T-helper 17 cell (primary cell): ENCODE measurements around the gene KDR. TPM values are rescaled to one million over a fixed set of nuclear protein-coding genes. Genes with fewer than 3 reads are reported as not detected.

Experiments
- ATAC-seq: fragments of 150-1000 bp; cut with Tn5 transposase; 2 replicates; pipeline ENCODE4 v1.10.0; 2021; ENCODE audit warnings: mild to moderate bottlenecking, moderate library complexity
- DNase-seq, 3 donors: peaks; one replicate each; pipeline versions ENCODE4 v3.0.0 to v3.0.0-alpha.2; 2020 to 2021
- H3K9me3 ChIP-seq: one replicate; pipeline ENCODE4 v1.7.0; 2013; ENCODE audit warnings: low read length, mild to moderate bottlenecking; ENCODE audit not compliant: control insufficient read depth, poor library complexity, severe bottlenecking
- H3K27ac Mint-ChIP-seq: one replicate; pipeline ENCODE4 v1.8.0; 2022; ENCODE audit warnings: mild to moderate bottlenecking, moderate library complexity, mixed read lengths
- H3K27me3 Mint-ChIP-seq: one replicate; pipeline ENCODE4 v1.8.0; 2022; ENCODE audit warnings: mixed read lengths
- H3K36me3 Mint-ChIP-seq: one replicate; pipeline ENCODE4 v1.8.0; 2022; ENCODE audit warnings: low read depth, mixed read lengths
- H3K4me1 Mint-ChIP-seq: one replicate; pipeline ENCODE4 v1.8.0; 2022; ENCODE audit warnings: mild to moderate bottlenecking, mixed read lengths
- H3K4me3 Mint-ChIP-seq: one replicate; pipeline ENCODE4 v1.8.0; 2022; ENCODE audit warnings: mild to moderate bottlenecking, moderate library complexity, mixed read lengths
- total RNA-seq, 4 donors: library from RNA in 2 of 4; stranded (reverse) in 2 of 4; gene quantifications; one replicate each; pipeline ENCODE4 v1.2.3 and lab custom pipeline; 2022 to 2026

Gene KDR
- total RNA-seq, 2 donors from 2014 or later = not detected

GRCh38 chr4:55082756-55083155 is 42.6 kb downstream of the KDR start:
- DNase-seq = no peak
- Mint-ChIP-seq H3K36me3 (no peaks in the 10 kb centered on the region), H3K4me3 (no peak overlapping the region), H3K4me1 (no peaks in the 10 kb centered on the region), H3K27ac (no peak overlapping the region), H3K27me3 (peaks cover 35% of the 10 kb centered on the region)
- H3K9me3 ChIP-seq = no peaks in the 10 kb centered on the region
- no peak for ATAC-seq

- DNase-seq (no peak), ATAC-seq (no peak)
- Mint-ChIP-seq H3K4me3 (no peak overlapping the region), H3K4me1 (no peaks in the 10 kb centered on the region), H3K27ac (no peak overlapping the region), H3K36me3 (no peaks in the 10 kb centered on the region), H3K27me3 (peaks cover 38% of the 10 kb centered on the region)
- no peaks in the 10 kb centered on the region for H3K9me3 ChIP-seq
Measured at GRCh38 chr4:55080174-55080865, 45.1 kb downstream of the KDR start.

- Mint-ChIP-seq H3K27ac (no peak overlapping the region), H3K36me3 (no peaks in the 10 kb centered on the region)
- ATAC-seq = no peak
Measured at GRCh38 chr4:55079451-55080173, 45.8 kb downstream of the KDR start.

GRCh38 chr4:55078987-55079386 is 46.4 kb downstream of the KDR start:
- peaks cover 45% of the 10 kb centered on the region for H3K27me3 Mint-ChIP-seq
- H3K4me3 Mint-ChIP-seq = no peak overlapping the region
- no peak for ATAC-seq
- no peak overlapping the region for H3K27ac Mint-ChIP-seq
- DNase-seq = no peak
- H3K36me3 Mint-ChIP-seq = no peaks in the 10 kb centered on the region
- no peaks in the 10 kb centered on the region for H3K4me1 Mint-ChIP-seq
- no peaks in the 10 kb centered on the region for H3K9me3 ChIP-seq

More at GRCh38 chr4:55079451-55080173, 45.8 kb downstream of the KDR start:
- no peaks in the 10 kb centered on the region for H3K9me3 ChIP-seq
- no peak for DNase-seq
- Mint-ChIP-seq H3K4me1 (no peaks in the 10 kb centered on the region), H3K4me3 (no peak overlapping the region), H3K27me3 (peaks cover 42% of the 10 kb centered on the region)

- DNase-seq = no peak
- H3K4me1 Mint-ChIP-seq = no peaks in the 10 kb centered on the region
- peaks cover 31% of the 10 kb centered on the region for H3K27me3 Mint-ChIP-seq
- H3K4me3 Mint-ChIP-seq = no peak overlapping the region
- H3K9me3 ChIP-seq = no peaks in the 10 kb centered on the region
- no peaks in the 10 kb centered on the region for H3K36me3 Mint-ChIP-seq
- H3K27ac Mint-ChIP-seq = no peak overlapping the region
- no peak for ATAC-seq
Measured at GRCh38 chr4:55077577-55077976, 47.8 kb downstream of the KDR start.

GRCh38 chr4:55075823-55076716 is 49.3 kb downstream of the KDR start:
- DNase-seq (no peak), ATAC-seq (no peak)
- Mint-ChIP-seq H3K4me3 (no peak overlapping the region), H3K4me1 (no peaks in the 10 kb centered on the region), H3K27me3 (peaks cover 22% of the 10 kb centered on the region), H3K27ac (peak overlapping the region; percentile 54), H3K36me3 (no peaks in the 10 kb centered on the region)
- no peaks in the 10 kb centered on the region for H3K9me3 ChIP-seq

GRCh38 chr4:55075376-55075775 is 50.0 kb downstream of the KDR start:
- no peak for ATAC-seq

GRCh38 chr4:55074386-55074785 is 51.0 kb downstream of the KDR start:
- no peak for DNase-seq
- H3K27ac Mint-ChIP-seq = no peak overlapping the region
- ATAC-seq = no peak
- H3K27me3 Mint-ChIP-seq = peaks cover 17% of the 10 kb centered on the region
- no peaks in the 10 kb centered on the region for H3K9me3 ChIP-seq
- H3K36me3 Mint-ChIP-seq = no peaks in the 10 kb centered on the region
- H3K4me1 Mint-ChIP-seq = no peaks in the 10 kb centered on the region
- no peak overlapping the region for H3K4me3 Mint-ChIP-seq

More at GRCh38 chr4:55075376-55075775, 50.0 kb downstream of the KDR start:
- no peak overlapping the region for H3K4me3 Mint-ChIP-seq
- no peaks in the 10 kb centered on the region for H3K36me3 Mint-ChIP-seq
- peaks cover 21% of the 10 kb centered on the region for H3K27me3 Mint-ChIP-seq
- DNase-seq = no peak
- peak overlapping the region; percentile 54 for H3K27ac Mint-ChIP-seq
- H3K9me3 ChIP-seq = no peaks in the 10 kb centered on the region
- no peaks in the 10 kb centered on the region for H3K4me1 Mint-ChIP-seq

GRCh38 chr4:55071951-55072350 is 53.4 kb downstream of the KDR start:
- Mint-ChIP-seq H3K27ac (no peak overlapping the region), H3K36me3 (no peaks in the 10 kb centered on the region), H3K27me3 (peaks cover 17% of the 10 kb centered on the region), H3K4me3 (no peak overlapping the region), H3K4me1 (no peaks in the 10 kb centered on the region)
- DNase-seq = no peak
- ATAC-seq = no peak
- no peaks in the 10 kb centered on the region for H3K9me3 ChIP-seq

- H3K27me3 Mint-ChIP-seq = no peaks in the 10 kb centered on the region
- ATAC-seq = no peak
- no peaks in the 10 kb centered on the region for H3K4me1 Mint-ChIP-seq
- no peaks in the 10 kb centered on the region for H3K36me3 Mint-ChIP-seq
- no peak overlapping the region for H3K4me3 Mint-ChIP-seq
- DNase-seq = no peak
- H3K27ac Mint-ChIP-seq = no peak overlapping the region
- H3K9me3 ChIP-seq = no peaks in the 10 kb centered on the region
Measured at GRCh38 chr4:55069248-55069647, 56.1 kb downstream of the KDR start.

- DNase-seq = no peak
- Mint-ChIP-seq H3K4me3 (no peak overlapping the region), H3K4me1 (no peaks in the 10 kb centered on the region), H3K27me3 (no peaks in the 10 kb centered on the region), H3K27ac (no peak overlapping the region), H3K36me3 (no peaks in the 10 kb centered on the region)
- no peaks in the 10 kb centered on the region for H3K9me3 ChIP-seq
- no peak for ATAC-seq
Measured at GRCh38 chr4:55068522-55068921, 56.9 kb downstream of the KDR start.

GRCh38 chr4:55066018-55066417 is 59.4 kb downstream of the KDR start:
- DNase-seq = no peak
- no peaks in the 10 kb centered on the region for H3K9me3 ChIP-seq
- ATAC-seq = no peak
- Mint-ChIP-seq H3K36me3 (no peaks in the 10 kb centered on the region), H3K4me3 (no peak overlapping the region), H3K27ac (no peak overlapping the region), H3K27me3 (no peaks in the 10 kb centered on the region), H3K4me1 (no peaks in the 10 kb centered on the region)

GRCh38 chr4:55055529-55055928 is 69.9 kb downstream of the KDR start:
- no peaks in the 10 kb centered on the region for H3K27me3 Mint-ChIP-seq
- H3K9me3 ChIP-seq = no peaks in the 10 kb centered on the region
- H3K4me3 Mint-ChIP-seq = no peak overlapping the region
- H3K27ac Mint-ChIP-seq = no peak overlapping the region
- H3K36me3 Mint-ChIP-seq = no peaks in the 10 kb centered on the region
- no peak for ATAC-seq
- DNase-seq = no peak
- no peaks in the 10 kb centered on the region for H3K4me1 Mint-ChIP-seq
